ENCODE data around the gene SAMHD1.

GRCh38 chr20:36969051-36969450, 17.5 kb upstream of the SAMHD1 start:
- TF ChIP-seq, protein P1, sequence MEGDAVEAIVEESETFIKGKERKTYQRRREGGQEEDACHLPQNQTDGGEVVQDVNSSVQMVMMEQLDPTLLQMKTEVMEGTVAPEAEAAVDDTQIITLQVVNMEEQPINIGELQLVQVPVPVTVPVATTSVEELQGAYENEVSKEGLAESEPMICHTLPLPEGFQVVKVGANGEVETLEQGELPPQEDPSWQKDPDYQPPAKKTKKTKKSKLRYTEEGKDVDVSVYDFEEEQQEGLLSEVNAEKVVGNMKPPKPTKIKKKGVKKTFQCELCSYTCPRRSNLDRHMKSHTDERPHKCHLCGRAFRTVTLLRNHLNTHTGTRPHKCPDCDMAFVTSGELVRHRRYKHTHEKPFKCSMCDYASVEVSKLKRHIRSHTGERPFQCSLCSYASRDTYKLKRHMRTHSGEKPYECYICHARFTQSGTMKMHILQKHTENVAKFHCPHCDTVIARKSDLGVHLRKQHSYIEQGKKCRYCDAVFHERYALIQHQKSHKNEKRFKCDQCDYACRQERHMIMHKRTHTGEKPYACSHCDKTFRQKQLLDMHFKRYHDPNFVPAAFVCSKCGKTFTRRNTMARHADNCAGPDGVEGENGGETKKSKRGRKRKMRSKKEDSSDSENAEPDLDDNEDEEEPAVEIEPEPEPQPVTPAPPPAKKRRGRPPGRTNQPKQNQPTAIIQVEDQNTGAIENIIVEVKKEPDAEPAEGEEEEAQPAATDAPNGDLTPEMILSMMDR (conservative IDR thresholded peaks at IDR 0.05 in 1 of 2, IDR thresholded peaks at IDR 0.05 in 1 of 2; ENCODE audit: low read depth in 1 of 2, low read length in 2 of 2): no peak
- no peak for TF ChIP-seq EZH2 (IDR thresholded peaks at IDR 0.05; ENCODE audit: low read length, missing control alignments)

Data from fibroblast of lung (primary cell).